Duodenal mucosa (tissue), 2 donors: ENCODE data around the gene TFCP2L1.

Source experiments
- H3K27ac ChIP-seq: one replicate; pipeline ENCODE4 v1.7.0; 2013; ENCODE audit warnings: low read depth, low read length
- H3K27me3 ChIP-seq, 2 donors: one replicate each; pipeline ENCODE4 v1.7.0; 2013; ENCODE audit warnings: low read length in 2 of 2, control low read depth in 1 of 2; ENCODE audit not compliant: insufficient read depth in 2 of 2, control insufficient read depth in 1 of 2
- H3K36me3 ChIP-seq, 2 donors: one replicate each; pipeline ENCODE4 v1.7.0; 2013; ENCODE audit warnings: low read length in 2 of 2, control low read depth in 1 of 2; ENCODE audit not compliant: insufficient read depth in 2 of 2, control insufficient read depth in 1 of 2
- H3K4me1 ChIP-seq, 2 donors: one replicate each; pipeline ENCODE4 v1.7.0; 2013; ENCODE audit warnings: low read length in 2 of 2, control low read depth in 1 of 2; ENCODE audit not compliant: insufficient read depth in 2 of 2, control insufficient read depth in 1 of 2
- H3K4me3 ChIP-seq, 2 donors: one replicate each; pipeline ENCODE4 v1.7.0; 2013; ENCODE audit warnings: low read length in 2 of 2, low read depth in 1 of 2
- H3K9ac ChIP-seq, 2 donors: one replicate each; pipeline ENCODE4 v1.7.0; 2013; ENCODE audit warnings: low read length in 2 of 2, low read depth in 1 of 2
- H3K9me3 ChIP-seq, 2 donors: one replicate each; pipeline ENCODE4 v1.7.0; 2013; ENCODE audit warnings: low read length in 2 of 2, control low read depth in 1 of 2; ENCODE audit not compliant: control insufficient read depth in 1 of 2

TFCP2L1 gene

GRCh38 chr2:121191191-121192170 lies 93.5 kb downstream of the TFCP2L1 start:
- Histone ChIP-seq H3K9ac (no peak overlapping the region), H3K4me3 (no peak overlapping the region), H3K36me3 (no peaks in the 10 kb centered on the region), H3K4me1 (no peaks in the 10 kb centered on the region), H3K27me3 (no peaks in the 10 kb centered on the region), H3K27ac (no peak overlapping the region), H3K9me3 (no peaks in the 10 kb centered on the region)

DNA sequence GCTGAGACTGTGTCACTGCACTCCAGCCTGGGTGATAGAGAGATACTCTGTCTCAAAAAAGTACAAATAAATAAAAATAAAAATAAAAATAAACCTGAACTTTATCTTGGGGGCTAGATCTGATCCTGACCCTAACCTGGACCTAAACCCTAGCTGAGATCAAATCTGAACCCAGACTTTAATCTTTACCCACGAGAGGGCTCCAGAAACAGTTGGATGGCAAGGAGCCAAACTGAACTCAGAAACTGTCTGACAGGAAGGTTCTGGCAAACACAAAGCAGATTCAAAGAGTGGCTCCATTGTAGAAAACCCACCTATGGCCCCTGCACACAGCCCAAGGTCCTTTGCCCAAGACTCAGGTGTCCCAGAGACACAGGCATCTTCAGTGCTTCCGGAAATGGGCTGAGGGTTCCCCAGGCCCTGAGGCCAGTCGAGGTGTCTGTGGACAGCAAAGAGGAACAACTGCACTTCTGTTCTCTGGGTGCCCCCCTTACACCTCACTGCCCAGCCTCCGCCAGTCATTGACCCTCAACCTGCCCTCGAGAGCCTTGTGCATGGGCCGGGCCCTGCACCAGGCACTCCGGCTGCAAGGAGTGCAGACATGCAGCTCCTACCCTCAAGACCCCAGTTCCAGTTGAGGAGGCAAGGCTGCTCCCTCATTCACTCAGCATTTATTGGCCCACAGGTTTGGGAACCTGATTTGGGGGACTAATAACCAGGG lies 95.2 kb downstream of the TFCP2L1 start:
- no peak overlapping the region for H3K27ac ChIP-seq
- H3K9me3 ChIP-seq, result no peaks in the 10 kb centered on the region
- H3K36me3 ChIP-seq, result no peaks in the 10 kb centered on the region
- no peaks in the 10 kb centered on the region for H3K27me3 ChIP-seq
- H3K4me1 ChIP-seq, result no peaks in the 10 kb centered on the region
- H3K4me3 ChIP-seq, result no peak overlapping the region
- no peak overlapping the region for H3K9ac ChIP-seq

DNA sequence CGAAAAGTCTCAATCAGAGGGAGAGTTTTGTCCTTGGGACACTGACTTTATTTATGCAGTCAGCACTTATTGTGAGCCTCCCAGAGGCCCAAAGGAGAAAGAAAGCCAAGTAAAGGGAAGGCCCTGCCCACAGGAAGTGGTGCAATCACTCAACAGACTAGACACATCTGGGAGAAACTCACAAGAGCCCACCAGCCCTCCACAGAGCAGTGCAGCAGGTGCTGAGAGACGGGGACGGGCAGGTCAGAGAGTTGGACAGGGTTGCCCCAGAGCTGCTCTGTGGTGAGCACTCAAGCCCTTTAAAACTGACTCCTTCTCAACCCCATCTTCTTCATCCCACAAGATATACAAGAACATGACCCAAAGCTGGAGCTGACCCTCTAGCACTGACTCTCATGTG lies 96.0 kb downstream of the TFCP2L1 start:
- Histone ChIP-seq H3K27ac (no peak overlapping the region), H3K4me1 (no peaks in the 10 kb centered on the region), H3K9me3 (no peaks in the 10 kb centered on the region), H3K36me3 (no peaks in the 10 kb centered on the region), H3K27me3 (no peaks in the 10 kb centered on the region), H3K4me3 (no peak overlapping the region), H3K9ac (no peak overlapping the region)

DNA sequence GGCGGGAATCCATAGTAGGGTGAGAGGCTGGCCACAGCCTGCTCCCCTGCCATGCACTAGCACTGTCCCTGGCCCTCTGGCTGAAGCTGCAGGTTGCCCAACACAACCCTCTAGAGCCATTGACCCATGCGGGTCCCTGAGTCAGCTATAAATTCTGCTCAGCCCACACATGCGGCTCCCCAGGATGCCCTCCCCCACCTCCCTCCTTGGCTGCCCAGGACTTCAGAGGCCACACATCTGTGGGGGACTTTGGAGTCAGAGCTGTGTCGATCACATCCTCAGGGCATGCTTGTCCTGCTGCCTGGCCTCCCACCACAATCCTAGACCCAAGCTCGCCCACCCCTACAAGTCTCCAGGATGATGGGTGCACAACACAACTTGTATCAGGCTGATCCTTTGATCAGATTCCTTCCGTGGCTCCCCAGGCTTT lies 97.0 kb downstream of the TFCP2L1 start:
- Histone ChIP-seq H3K9ac (no peak overlapping the region), H3K4me1 (no peaks in the 10 kb centered on the region), H3K27me3 (no peaks in the 10 kb centered on the region), H3K9me3 (no peaks in the 10 kb centered on the region), H3K27ac (no peak overlapping the region), H3K4me3 (no peak overlapping the region), H3K36me3 (no peaks in the 10 kb centered on the region)

DNA sequence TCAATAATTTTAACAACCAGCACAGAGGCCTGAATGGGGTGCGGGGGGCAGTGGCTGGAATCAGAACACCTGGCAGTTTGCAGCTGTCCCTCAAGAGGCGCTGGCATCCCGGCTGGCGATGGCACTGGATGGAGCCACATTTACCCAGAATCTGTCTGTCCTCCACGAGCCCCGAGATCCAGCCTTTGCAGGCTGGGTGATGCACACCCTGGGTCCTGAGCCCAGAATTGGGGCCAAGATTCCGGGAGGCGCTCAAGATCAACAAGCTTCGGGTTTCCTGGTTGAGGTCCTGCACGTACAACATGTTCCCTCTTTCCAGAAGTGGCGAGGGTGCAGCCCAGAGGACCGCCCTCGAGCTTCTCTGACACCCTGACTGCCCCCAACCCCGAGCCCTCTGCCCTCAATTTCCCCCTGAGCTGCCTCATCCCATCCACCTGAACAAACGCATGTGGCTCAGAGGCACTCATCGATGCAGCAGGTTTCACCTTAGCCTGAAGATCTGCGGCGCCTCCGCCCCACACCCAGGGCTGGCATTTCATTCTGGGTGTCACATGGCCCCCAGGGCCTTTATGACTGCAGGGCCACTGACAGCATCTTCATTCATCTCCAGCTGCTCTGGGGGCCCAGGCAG lies 97.5 kb downstream of the TFCP2L1 start:
- H3K9ac ChIP-seq, result no peak overlapping the region
- H3K4me1 ChIP-seq, result no peaks in the 10 kb centered on the region
- no peak overlapping the region for H3K4me3 ChIP-seq
- H3K36me3 ChIP-seq, result no peaks in the 10 kb centered on the region
- H3K27me3 ChIP-seq, result no peaks in the 10 kb centered on the region
- H3K27ac ChIP-seq, result no peak overlapping the region
- no peaks in the 10 kb centered on the region for H3K9me3 ChIP-seq

- Histone ChIP-seq H3K9ac (no peak overlapping the region), H3K4me1 (no peaks in the 10 kb centered on the region), H3K27me3 (no peaks in the 10 kb centered on the region), H3K9me3 (no peaks in the 10 kb centered on the region), H3K36me3 (no peaks in the 10 kb centered on the region), H3K4me3 (no peak overlapping the region), H3K27ac (no peak overlapping the region)
These were observed 98.7 kb downstream of the TFCP2L1 start for GRCh38 chr2:121186261-121186660.

DNA sequence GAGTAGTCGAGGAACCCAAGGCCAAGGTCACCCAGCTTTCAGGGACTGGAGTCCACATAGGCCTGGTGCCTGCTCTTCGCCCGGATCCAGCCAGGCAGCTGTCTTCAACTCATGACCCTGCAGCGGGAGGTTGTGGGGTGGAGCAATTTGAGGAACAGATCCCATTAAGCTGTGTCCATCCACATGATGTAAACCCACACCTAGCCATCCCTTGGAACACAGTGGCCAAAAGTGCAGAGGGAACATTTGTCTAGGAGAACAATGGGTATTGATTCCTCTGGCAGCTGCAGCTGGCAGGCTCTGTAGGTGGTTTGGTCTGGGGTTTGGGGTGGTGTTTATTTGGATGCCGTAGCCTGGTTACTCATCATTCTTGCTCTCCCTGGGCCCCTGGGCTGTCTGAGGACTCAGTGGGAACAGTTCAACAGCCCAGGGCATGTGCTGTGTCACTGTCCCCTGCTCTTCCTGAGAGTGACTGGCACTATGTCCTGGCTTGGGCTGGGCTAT lies 99.4 kb downstream of the TFCP2L1 start:
- Histone ChIP-seq H3K27me3 (no peaks in the 10 kb centered on the region), H3K4me1 (no peaks in the 10 kb centered on the region), H3K36me3 (no peaks in the 10 kb centered on the region), H3K9me3 (no peaks in the 10 kb centered on the region), H3K27ac (no peak overlapping the region), H3K9ac (no peak overlapping the region), H3K4me3 (no peak overlapping the region)

GRCh38 chr2:121185111-121185510 lies 99.9 kb downstream of the TFCP2L1 start:
- H3K4me1 ChIP-seq, result no peaks in the 10 kb centered on the region
- no peaks in the 10 kb centered on the region for H3K9me3 ChIP-seq
- H3K36me3 ChIP-seq, result no peaks in the 10 kb centered on the region
- H3K27me3 ChIP-seq, result no peaks in the 10 kb centered on the region
- H3K4me3 ChIP-seq, result no peak overlapping the region
- no peak overlapping the region for H3K27ac ChIP-seq
- no peak overlapping the region for H3K9ac ChIP-seq

DNA sequence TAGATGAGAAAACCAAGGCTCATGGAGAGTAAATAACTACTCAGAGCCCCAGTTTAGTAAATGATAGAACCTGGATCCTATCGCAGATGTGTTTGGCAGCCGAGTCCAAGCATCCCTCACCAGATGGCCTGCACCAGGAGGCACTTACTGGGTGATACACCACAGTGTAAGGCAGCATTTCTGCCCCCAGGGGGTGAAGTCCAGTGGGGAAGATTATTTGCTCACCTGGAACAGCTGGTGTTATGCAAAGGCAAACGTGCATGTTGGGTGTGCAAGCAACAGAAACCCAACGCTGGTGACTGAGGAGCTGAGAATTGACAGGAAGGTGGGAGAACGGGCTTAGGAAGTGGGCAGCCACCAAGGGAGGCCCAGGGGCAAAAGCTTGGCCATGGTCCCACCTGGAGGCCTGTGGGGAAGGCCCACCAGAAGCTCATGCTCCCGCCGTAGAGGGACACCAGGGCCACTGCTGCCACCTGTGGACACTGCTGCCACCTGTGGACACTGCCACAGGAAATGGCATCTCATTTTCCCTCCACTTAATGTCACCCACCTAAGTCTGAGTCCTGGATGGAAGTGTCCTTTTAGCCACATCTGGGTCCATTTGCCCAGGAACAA lies 100.6 kb downstream of the TFCP2L1 start:
- H3K36me3 ChIP-seq, result no peaks in the 10 kb centered on the region
- no peak overlapping the region for H3K4me3 ChIP-seq
- H3K4me1 ChIP-seq, result no peaks in the 10 kb centered on the region
- no peaks in the 10 kb centered on the region for H3K9me3 ChIP-seq
- H3K9ac ChIP-seq, result no peak overlapping the region
- H3K27ac ChIP-seq, result no peak overlapping the region
- no peaks in the 10 kb centered on the region for H3K27me3 ChIP-seq
